IMR-90 (cell line): Measurements from ENCODE around the gene DNM3. TPM values are rescaled to one million over a fixed set of nuclear protein-coding genes. Genes with fewer than 3 reads are reported as not detected.

Source experiments
- ATAC-seq: fragments of 200-7000 bp; cut with Tn5 transposase; 2 replicates; pipeline ENCODE4 v1.9.1; 2020; ENCODE audit warnings: low read depth, mild to moderate bottlenecking, moderate library complexity
- BruUV-seq: library from RNA; stranded (reverse); fragments of 400-500 nt; replicated peaks from 2 replicates; lab custom pipeline; 2021; lab: Mats Ljungman, UMichigan
- CTCF ChIA-PET: fragments of 300-600 bp; formaldehyde crosslinking; extraction: SDS; loops from one replicate; lab custom pipeline; 2021; ENCODE audit warnings: antibody characterized with exemption; lab: Yijun Ruan, JAX
- POLR2A ChIA-PET: fragments of 300-600 bp; sonication (Branson Sonifier 250); formaldehyde crosslinking; loops from one replicate; lab custom pipeline; 2022; ENCODE audit warnings: antibody characterized with exemption; ENCODE audit not compliant: unreplicated experiment; lab: Charles Lee
- DNase-seq: peaks from one replicate; pipeline ENCODE4 v3.0.0; 2013
- H2AFZ ChIP-seq: replicated peaks from 2 replicates; pipeline ENCODE3; 2013; ENCODE audit warnings: low read length, mild to moderate bottlenecking; ENCODE audit not compliant: poor library complexity
- H2AK5ac ChIP-seq: 2 replicates; pipeline ENCODE4 v1.6.1; 2013; ENCODE audit warnings: low read depth, low read length, inconsistent platforms
- H2AK9ac ChIP-seq: replicated peaks from 2 replicates; pipeline ENCODE3; 2013; ENCODE audit warnings: mild to moderate bottlenecking, low read depth, low read length, moderate library complexity; ENCODE audit not compliant: poor library complexity
- H2BK120ac ChIP-seq: 2 replicates; pipeline ENCODE4 v1.6.1; 2013; ENCODE audit warnings: low read depth, low read length, inconsistent platforms
- H2BK15ac ChIP-seq: 3 replicates; pipeline ENCODE4 v1.6.1; 2013; ENCODE audit warnings: low read depth, low read length, inconsistent platforms
- H2BK20ac ChIP-seq: 2 replicates; pipeline ENCODE4 v1.6.1; 2013; ENCODE audit warnings: low read depth, mild to moderate bottlenecking, inconsistent platforms, low read length, moderate library complexity
- H2BK5ac ChIP-seq: 2 replicates; pipeline ENCODE4 v1.6.1; 2013; ENCODE audit warnings: mild to moderate bottlenecking, low read depth, low read length, inconsistent platforms; ENCODE audit not compliant: poor library complexity, severe bottlenecking
- H3K14ac ChIP-seq: replicated peaks from 2 replicates; pipeline ENCODE4 v1.6.1; 2013; ENCODE audit warnings: low read depth, low read length, inconsistent platforms
- H3K18ac ChIP-seq: 2 replicates; pipeline ENCODE4 v1.6.1; 2013; ENCODE audit warnings: low read depth, low read length, control low read depth
- H3K23ac ChIP-seq: 2 replicates; pipeline ENCODE4 v1.6.1; 2013; ENCODE audit warnings: low read depth, low read length, inconsistent platforms
- H3K27ac ChIP-seq: 2 replicates; pipeline ENCODE4 v1.5.1; 2013; ENCODE audit warnings: mild to moderate bottlenecking, control low read depth, low read length; ENCODE audit not compliant: insufficient read depth
- H3K27me3 ChIP-seq: 2 replicates; pipeline ENCODE4 v1.6.1; 2013; ENCODE audit warnings: low read length; ENCODE audit not compliant: control insufficient read depth, insufficient read depth
- H3K36me3 ChIP-seq: 2 replicates; pipeline ENCODE4 v1.6.1; 2013; ENCODE audit warnings: low read length, mixed read lengths; ENCODE audit not compliant: control insufficient read depth, insufficient read depth
- H3K4ac ChIP-seq: 2 replicates; pipeline ENCODE4 v1.6.1; 2013; ENCODE audit warnings: low read depth, low read length, inconsistent platforms
- H3K4me1 ChIP-seq: 2 replicates; pipeline ENCODE4 v1.6.1; 2013; ENCODE audit warnings: low read length, mixed read lengths; ENCODE audit not compliant: control insufficient read depth, insufficient read depth
- H3K4me2 ChIP-seq: 2 replicates; pipeline ENCODE4 v1.6.1; 2013; ENCODE audit warnings: low read depth, mild to moderate bottlenecking, control low read depth, low read length, moderate library complexity
- H3K4me3 ChIP-seq: 2 replicates; pipeline ENCODE4 v1.5.1; 2013; ENCODE audit warnings: low read depth, mild to moderate bottlenecking, control low read depth, low read length, moderate library complexity; ENCODE audit not compliant: insufficient read depth
- H3K56ac ChIP-seq: 2 replicates; pipeline ENCODE4 v1.6.1; 2013; ENCODE audit warnings: low read length, inconsistent platforms; ENCODE audit not compliant: insufficient read depth; ENCODE audit errors: extremely low read depth
- H3K79me1 ChIP-seq, 2 experiments: 2 replicates each; pipeline ENCODE4 v1.6.1; 2013; ENCODE audit warnings: low read length in 2 of 2, inconsistent platforms in 1 of 2, low read depth in 1 of 2
- H3K9ac ChIP-seq: 2 replicates; pipeline ENCODE4 v1.6.1; 2013; ENCODE audit warnings: low read depth, low read length, control low read depth
- H3K9me1 ChIP-seq: 2 replicates; pipeline ENCODE4 v1.6.1; 2013; ENCODE audit warnings: low read length, inconsistent platforms; ENCODE audit not compliant: insufficient read depth
- H3K9me3 ChIP-seq: 2 replicates; pipeline ENCODE4 v1.6.1; 2013; ENCODE audit warnings: low read length; ENCODE audit not compliant: control insufficient read depth, insufficient read depth
- H4K20me1 ChIP-seq: 2 replicates; pipeline ENCODE4 v1.6.1; 2013; ENCODE audit warnings: low read length, inconsistent platforms; ENCODE audit not compliant: insufficient read depth
- H4K5ac ChIP-seq: 2 replicates; pipeline ENCODE4 v1.6.1; 2013; ENCODE audit warnings: mild to moderate bottlenecking, low read depth, low read length, control low read depth
- H4K8ac ChIP-seq, 2 experiments: 2 replicates each; pipeline ENCODE4 v1.6.1; 2013; ENCODE audit warnings: low read depth in 2 of 2, low read length in 2 of 2, control low read depth in 1 of 2, inconsistent platforms in 1 of 2
- H4K91ac ChIP-seq: 2 replicates; pipeline ENCODE4 v1.6.1; 2013; ENCODE audit warnings: low read depth, low read length, inconsistent platforms; ENCODE audit not compliant: insufficient read depth
- BHLHE40 ChIP-seq: fragments of 150-350 bp; IDR thresholded peaks from 2 replicates; pipeline ENCODE4 v1.6.1; 2016; ENCODE audit warnings: mild to moderate bottlenecking, low read depth, low read length
- CHD1 ChIP-seq: IDR thresholded peaks from 2 replicates; pipeline ENCODE4 v1.6.1; 2012; ENCODE audit warnings: low read depth, low read length, improper control_type of control experiment
- WGBS, 2 experiments: methylation state at CpG; one replicate each; pipeline versions ENCODE4 v1.1.5 to v1.1.7; 2013; ENCODE audit warnings: missing lambda C conversion rate in 2 of 2; ENCODE audit not compliant: insufficient read length in 1 of 2; ENCODE audit errors: extremely low coverage in 2 of 2; 5-methylcytosine and 5-hydroxymethylcytosine counted together
- dilution Hi-C: fragments of 300-500 bp; cut with HindIII; formaldehyde crosslinking; loops from one replicate; pipeline ENCODE4 v1.14.3; 2018; ENCODE audit warnings: low sequenced_read_pairs; ENCODE audit not compliant: unreplicated experiment
- in situ Hi-C: fragments of 300-500 bp; cut with MboI; formaldehyde crosslinking; loops from 3 replicates; pipeline ENCODE4 v1.14.3; 2019; ENCODE audit warnings: low sequenced_read_pairs, inconsistent platforms, mixed read lengths
- intact Hi-C: fragments of 100-400 bp; cut with micrococcal nuclease; formaldehyde crosslinking; loops from 2 replicates; pipeline ENCODE4 v1.10.0; 2022
- polyA plus RNA-seq, 3 experiments: library from polyadenylated mRNA; depleted of rRNA; stranded (reverse); fragments of >200 nt; gene quantifications; 2 replicates each; pipeline ENCODE4 v1.2.3, GENCODE V29; 2012; ENCODE audit warnings: low replicate concordance in 1 of 3
- total RNA-seq: library from RNA; depleted of rRNA; stranded (reverse); fragments of >200 nt; gene quantifications from 2 replicates; pipeline ENCODE4 v1.2.3, GENCODE V29; 2012

Gene DNM3
- total and polyA plus RNA-seq, 2 of the 4 experiments (the other 2 are of a cell fraction) = 0.36 TPM

GRCh38 chr1:172397633-172398032 is 556.3 kb downstream of the DNM3 start:
- Histone ChIP-seq H3K56ac (no peak overlapping the region), H3K9me3 (no peaks in the 10 kb centered on the region), H3K23ac (no peak overlapping the region), H3K4me3 (no peak overlapping the region), H3K14ac (no peak overlapping the region), H3K9me1 (no peaks in the 10 kb centered on the region), H2BK15ac (no peak overlapping the region), H3K27ac (no peak overlapping the region), H3K4me2 (no peak overlapping the region), H3K9ac (no peak overlapping the region), H2AK5ac (no peak overlapping the region), H3K4me1 (peaks cover 4% of the 10 kb centered on the region), H2BK120ac (no peak overlapping the region), H4K91ac (no peak overlapping the region), H3K36me3 (no peaks in the 10 kb centered on the region), H4K20me1 (no peaks in the 10 kb centered on the region), H4K8ac (no peak overlapping the region), H2AFZ (no peak overlapping the region), H3K18ac (no peak overlapping the region), H2AK9ac (no peak overlapping the region), H4K5ac (no peak overlapping the region), H2BK5ac (no peak overlapping the region), H3K4ac (no peak overlapping the region), H3K79me1 (no peaks in the 10 kb centered on the region), H3K27me3 (no peaks in the 10 kb centered on the region), H2BK20ac (no peak overlapping the region)
- ChIA-PET POLR2A (no interaction called here), CTCF (interaction anchor here (1.6 kb wide), 1 partner anchor 395 kb away, joined by 4 read pairs; no protein-coding TSS in a partner anchor)
- DNase-seq = no peak
- intact Hi-C loops (loop anchor here (2.0 to 5.0 kb wide), 4 partner anchors 75 to 140 kb away; no protein-coding TSS in a partner anchor), in situ Hi-C loops (loop anchor here (10.0 kb wide), 1 partner anchor 253 kb away; no protein-coding TSS in a partner anchor), dilution Hi-C loops (no loop called here)
- ATAC-seq = no peak
- TF ChIP-seq CHD1 = no peak
- no peak for TF ChIP-seq BHLHE40
- WGBS, 2 experiments = no CpG with 5 or more reads among the region's 2 CpGs
- no TSS peak for BruUV-seq
